HCT116 (cell line): ENCODE data around the gene PUM1. TPM values are rescaled to one million over a fixed set of nuclear protein-coding genes. Genes with fewer than 3 reads are reported as not detected.

ENCODE experiments used
- ATAC-seq: fragments of 200-7000 bp; cut with Tn5 transposase; 2 replicates; pipeline ENCODE4 v1.9.1; 2020; ENCODE audit warnings: mild to moderate bottlenecking, moderate library complexity
- BruUV-seq: library from RNA; stranded (reverse); fragments of 400-500 nt; replicated peaks from 2 replicates; lab custom pipeline; 2021; lab: Mats Ljungman, UMichigan
- CTCF ChIA-PET: fragments of 300-600 bp; sonication (Branson Sonifier 250); formaldehyde crosslinking; loops from one replicate; lab custom pipeline; 2021; ENCODE audit warnings: antibody characterized with exemption; lab: Charles Lee
- POLR2A ChIA-PET: fragments of 300-600, 350-600 bp; sonication (Branson Sonifier 250); formaldehyde crosslinking; loops from one replicate; lab custom pipeline; 2021; ENCODE audit warnings: antibody characterized with exemption; lab: Charles Lee
- RAD21 ChIA-PET, 2 experiments: fragments of 300-600 bp; sonication (Branson Sonifier 250); formaldehyde crosslinking; loops; one replicate each; lab custom pipeline; 2023; ENCODE audit warnings: low total read pairs in 2 of 2; ENCODE audit not compliant: uncharacterized antibody in 2 of 2, unreplicated experiment in 2 of 2, low non-redundant PET in 1 of 2; lab: Charles Lee
- DNase-seq: peaks from one replicate; pipeline ENCODE4 v3.0.0-alpha.2; 2010; ENCODE audit warnings: low read depth, low spot score
- H2AFZ ChIP-seq: fragments of 200-600 bp; shearing (Covaris generic), sonication (generic); 2 replicates; pipeline ENCODE4 v1.6.1; 2017; ENCODE audit warnings: low read depth, mixed run types, mixed read lengths, antibody characterized with exemption, low read length; ENCODE audit not compliant: poor library complexity, severe bottlenecking
- H3K27ac ChIP-seq: 2 replicates; pipeline ENCODE4 v1.5.1; 2012; ENCODE audit warnings: low read depth, low read length
- H3K27me3 ChIP-seq: fragments of 200-600 bp; sonication (generic); 2 replicates; pipeline ENCODE4 v1.6.1; 2016; ENCODE audit warnings: mixed run types, low read length, mixed read lengths; ENCODE audit not compliant: insufficient read depth
- H3K36me3 ChIP-seq, 2 experiments: fragments of 200-500 bp in 1 of 2; fragments of 200-600 bp in 1 of 2; sonication (Bioruptor generic) in 1 of 2; sonication (generic) in 1 of 2; 2 replicates each; pipeline versions ENCODE4 v1.5.1 to v1.6.1; 2014 to 2016; ENCODE audit warnings: low read length in 2 of 2, inconsistent platforms in 1 of 2, mixed read lengths in 1 of 2, mixed run types in 1 of 2; ENCODE audit not compliant: insufficient read depth in 2 of 2, control insufficient read depth in 1 of 2
- H3K4me1 ChIP-seq, 2 experiments: fragments of 200-600 bp in 1 of 2; sonication (generic) in 1 of 2; 2 replicates each; pipeline versions ENCODE4 v1.5.1 to v1.6.1; 2012 to 2017; ENCODE audit warnings: low read length in 2 of 2, inconsistent platforms in 1 of 2, mild to moderate bottlenecking in 1 of 2, mixed read lengths in 1 of 2, mixed run types in 1 of 2, moderate library complexity in 1 of 2; ENCODE audit not compliant: insufficient read depth in 2 of 2, control insufficient read depth in 1 of 2
- H3K4me2 ChIP-seq: fragments of 200-600 bp; sonication (generic); 2 replicates; pipeline ENCODE4 v1.6.1; 2017; ENCODE audit warnings: mixed run types, low read length, mixed read lengths
- H3K4me3 ChIP-seq, 2 experiments: fragments of 200-600 bp in 1 of 2; sonication (generic) in 1 of 2; replicated peaks in 1 of 2; 2 replicates each; pipeline ENCODE4 v1.5.1; 2011 to 2016; ENCODE audit warnings: low read length in 2 of 2, control low read depth in 1 of 2, low read depth in 1 of 2, mild to moderate bottlenecking in 1 of 2, mixed read lengths in 1 of 2, mixed run types in 1 of 2
- H3K79me2 ChIP-seq: fragments of 200-600 bp; sonication (generic); 2 replicates; pipeline ENCODE4 v1.6.1; 2017; ENCODE audit warnings: mild to moderate bottlenecking, mixed run types, low read length, moderate library complexity, mixed read lengths; ENCODE audit not compliant: insufficient read depth
- H3K9ac ChIP-seq: fragments of 200-600 bp; sonication (generic); 2 replicates; pipeline ENCODE4 v1.6.1; 2016; ENCODE audit warnings: low read length, mixed read lengths
- H3K9me2 ChIP-seq: fragments of 200-600 bp; sonication (generic), shearing (Covaris generic); 2 replicates; pipeline ENCODE4 v1.6.1; 2017; ENCODE audit warnings: mixed run types, mild to moderate bottlenecking, moderate library complexity; ENCODE audit not compliant: insufficient read depth
- H3K9me3 ChIP-seq, 2 experiments: fragments of 200-500 bp in 1 of 2; fragments of 200-600 bp in 1 of 2; sonication (Bioruptor generic) in 1 of 2; sonication (generic) in 1 of 2; 2 replicates each; pipeline ENCODE4 v1.6.1; 2014 to 2017; ENCODE audit warnings: low read length in 2 of 2, mixed read lengths in 2 of 2, inconsistent platforms in 1 of 2, low read depth in 1 of 2, mild to moderate bottlenecking in 1 of 2, mixed run types in 1 of 2, moderate library complexity in 1 of 2; ENCODE audit not compliant: control insufficient read depth in 1 of 2, insufficient read depth in 1 of 2
- H4K20me1 ChIP-seq: fragments of 200-600 bp; sonication (generic), shearing (Covaris generic); 2 replicates; pipeline ENCODE4 v1.6.1; 2017; ENCODE audit warnings: mixed run types, mild to moderate bottlenecking, moderate library complexity; ENCODE audit not compliant: insufficient read depth
- CBX3 ChIP-seq: IDR thresholded peaks from 2 replicates; pipeline ENCODE4 v1.6.1; 2012; ENCODE audit warnings: low read depth
- CEBPB ChIP-seq: IDR thresholded peaks from 2 replicates; pipeline ENCODE4 v1.6.1; 2012; ENCODE audit warnings: low read depth
- CTCF ChIP-seq, 3 experiments: fragments of 200-600 bp in 1 of 3; sonication (generic) in 1 of 3; IDR thresholded peaks in 2 of 3; conservative IDR thresholded peaks in 1 of 3; 2 replicates each; pipeline ENCODE4 v1.5.1; 2012 to 2017; ENCODE audit warnings: low read depth in 2 of 3, low read length in 2 of 3, antibody characterized with exemption in 1 of 3, borderline replicate concordance in 1 of 3, control low read depth in 1 of 3, mild to moderate bottlenecking in 1 of 3, mixed read lengths in 1 of 3, mixed run types in 1 of 3, moderate library complexity in 1 of 3; ENCODE audit not compliant: insufficient read depth in 1 of 3
- ELF1 ChIP-seq: IDR thresholded peaks from 2 replicates; pipeline ENCODE4 v1.6.1; 2012; ENCODE audit warnings: low read depth, borderline replicate concordance
- FOSL1 ChIP-seq: IDR thresholded peaks from 2 replicates; pipeline ENCODE4 v1.6.1; 2012; ENCODE audit warnings: low read depth
- JUND ChIP-seq: IDR thresholded peaks from 2 replicates; pipeline ENCODE4 v1.6.1; 2012
- POLR2A ChIP-seq: IDR thresholded peaks from 2 replicates; pipeline ENCODE4 v1.7.0; 2011; ENCODE audit warnings: borderline replicate concordance; ENCODE audit not compliant: insufficient read depth, insufficient read length; ENCODE audit errors: extremely low read depth
- SIN3A ChIP-seq: IDR thresholded peaks from 2 replicates; pipeline ENCODE4 v1.6.1; 2012; ENCODE audit warnings: low read depth
- SP1 ChIP-seq: IDR thresholded peaks from 2 replicates; pipeline ENCODE4 v1.6.1; 2012; ENCODE audit warnings: low read depth
- SRF ChIP-seq: IDR thresholded peaks from 2 replicates; pipeline ENCODE4 v1.6.1; 2012; ENCODE audit warnings: low read depth
- TCF7L2 ChIP-seq: IDR thresholded peaks from 2 replicates; pipeline ENCODE4 v1.7.0; 2011; ENCODE audit warnings: borderline replicate concordance, inconsistent platforms; ENCODE audit not compliant: insufficient read depth, insufficient read length; ENCODE audit errors: extremely low read depth
- YY1 ChIP-seq: IDR thresholded peaks from 2 replicates; pipeline ENCODE4 v1.6.1; 2011; ENCODE audit warnings: low read length, low read depth, moderate library complexity, mild to moderate bottlenecking; ENCODE audit not compliant: insufficient replicate concordance; ENCODE audit errors: extremely low read depth
- ZBTB33 ChIP-seq: IDR thresholded peaks from 2 replicates; pipeline ENCODE4 v1.6.1; 2011; ENCODE audit warnings: mild to moderate bottlenecking, low read length, moderate library complexity; ENCODE audit not compliant: insufficient replicate concordance; ENCODE audit errors: extremely low read depth
- ZFX ChIP-seq: fragments of 450-650 bp; IDR thresholded peaks from 2 replicates; pipeline ENCODE4 v1.6.1; 2017
- ZNF274 ChIP-seq: fragments of 200-500 bp; sonication (Bioruptor generic); IDR thresholded peaks from 2 replicates; pipeline ENCODE4 v1.6.1; 2014; ENCODE audit warnings: mild to moderate bottlenecking, low read depth, low read length, inconsistent platforms
- intact Hi-C: fragments of 100-400 bp; cut with micrococcal nuclease; formaldehyde crosslinking; loops from 2 replicates; pipeline ENCODE4 v1.10.0; 2022
- total RNA-seq: library from RNA; stranded (reverse); gene quantifications from one replicate; pipeline ENCODE4 v1.2.1, GENCODE V29; 2021; ENCODE audit not compliant: unreplicated experiment
- TF ChIP-seq, protein P1 (sequence below): IDR thresholded peaks from 2 replicates; pipeline ENCODE4 v1.6.1; 2012; ENCODE audit warnings: low read depth
- TF ChIP-seq, protein P2 (sequence below): IDR thresholded peaks from 2 replicates; pipeline ENCODE4 v1.6.1; 2012

The PUM1 gene
- total RNA-seq, 1 experiment from 2014 or later, result 113 TPM

GRCh38 chr1:30896905-30897304 lies 168.6 kb downstream of the PUM1 start:
- Histone ChIP-seq H3K9ac (no peak overlapping the region), H2AFZ (no peak overlapping the region), H3K27me3 (no peaks in the 10 kb centered on the region), H3K9me3 (no peaks in the 10 kb centered on the region), H3K27ac (no peak overlapping the region), H3K9me2 (no peaks in the 10 kb centered on the region), H3K79me2 (no peaks in the 10 kb centered on the region), H4K20me1 (no peaks in the 10 kb centered on the region), H3K36me3 (no peaks in the 10 kb centered on the region), H3K4me1 (peaks cover 0 to 13% of the 10 kb centered on the region in 2 experiments; a peak in 1 of 4 replicates), H3K4me3 (no peak overlapping the region), H3K4me2 (no peak overlapping the region)
- DNase-seq (no peak), ATAC-seq (no peak)
- TF ChIP-seq SP1 (no peak), POLR2A (no peak), CEBPB (no peak), CBX3 (no peak), SIN3A (no peak), CTCF (IDR thresholded peaks at IDR 0.05 in 2 of 3, conservative IDR thresholded peaks at IDR 0.05 in 1 of 3; ENCODE audit: borderline replicate concordance in 1 of 3, insufficient read depth in 1 of 3, low read depth in 2 of 3, low read length in 2 of 3) (no peak), ZBTB33 (no peak), ELF1 (no peak), JUND (no peak), SRF (no peak), TCF7L2 (no peak), FOSL1 (no peak), ZNF274 (no peak), YY1 (no peak), ZFX (no peak)
- TF ChIP-seq, protein P1, sequence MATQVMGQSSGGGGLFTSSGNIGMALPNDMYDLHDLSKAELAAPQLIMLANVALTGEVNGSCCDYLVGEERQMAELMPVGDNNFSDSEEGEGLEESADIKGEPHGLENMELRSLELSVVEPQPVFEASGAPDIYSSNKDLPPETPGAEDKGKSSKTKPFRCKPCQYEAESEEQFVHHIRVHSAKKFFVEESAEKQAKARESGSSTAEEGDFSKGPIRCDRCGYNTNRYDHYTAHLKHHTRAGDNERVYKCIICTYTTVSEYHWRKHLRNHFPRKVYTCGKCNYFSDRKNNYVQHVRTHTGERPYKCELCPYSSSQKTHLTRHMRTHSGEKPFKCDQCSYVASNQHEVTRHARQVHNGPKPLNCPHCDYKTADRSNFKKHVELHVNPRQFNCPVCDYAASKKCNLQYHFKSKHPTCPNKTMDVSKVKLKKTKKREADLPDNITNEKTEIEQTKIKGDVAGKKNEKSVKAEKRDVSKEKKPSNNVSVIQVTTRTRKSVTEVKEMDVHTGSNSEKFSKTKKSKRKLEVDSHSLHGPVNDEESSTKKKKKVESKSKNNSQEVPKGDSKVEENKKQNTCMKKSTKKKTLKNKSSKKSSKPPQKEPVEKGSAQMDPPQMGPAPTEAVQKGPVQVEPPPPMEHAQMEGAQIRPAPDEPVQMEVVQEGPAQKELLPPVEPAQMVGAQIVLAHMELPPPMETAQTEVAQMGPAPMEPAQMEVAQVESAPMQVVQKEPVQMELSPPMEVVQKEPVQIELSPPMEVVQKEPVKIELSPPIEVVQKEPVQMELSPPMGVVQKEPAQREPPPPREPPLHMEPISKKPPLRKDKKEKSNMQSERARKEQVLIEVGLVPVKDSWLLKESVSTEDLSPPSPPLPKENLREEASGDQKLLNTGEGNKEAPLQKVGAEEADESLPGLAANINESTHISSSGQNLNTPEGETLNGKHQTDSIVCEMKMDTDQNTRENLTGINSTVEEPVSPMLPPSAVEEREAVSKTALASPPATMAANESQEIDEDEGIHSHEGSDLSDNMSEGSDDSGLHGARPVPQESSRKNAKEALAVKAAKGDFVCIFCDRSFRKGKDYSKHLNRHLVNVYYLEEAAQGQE, result no peak
- TF ChIP-seq, protein P2, sequence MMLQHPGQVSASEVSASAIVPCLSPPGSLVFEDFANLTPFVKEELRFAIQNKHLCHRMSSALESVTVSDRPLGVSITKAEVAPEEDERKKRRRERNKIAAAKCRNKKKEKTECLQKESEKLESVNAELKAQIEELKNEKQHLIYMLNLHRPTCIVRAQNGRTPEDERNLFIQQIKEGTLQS, result no peak
- POLR2A ChIA-PET, result no interaction called here
- intact Hi-C loops, result no loop called here
- CTCF ChIA-PET, result no interaction called here
- no TSS peak for BruUV-seq
- RAD21 ChIA-PET, result no interaction called here
